ENCODE data around the gene RNF168.
"Not testable (repeated sequence)": the region's sequence is repeated elsewhere in the genome, so short reads cannot be mapped to it uniquely, and the experiment has no call there.

The RNF168 gene

DNA sequence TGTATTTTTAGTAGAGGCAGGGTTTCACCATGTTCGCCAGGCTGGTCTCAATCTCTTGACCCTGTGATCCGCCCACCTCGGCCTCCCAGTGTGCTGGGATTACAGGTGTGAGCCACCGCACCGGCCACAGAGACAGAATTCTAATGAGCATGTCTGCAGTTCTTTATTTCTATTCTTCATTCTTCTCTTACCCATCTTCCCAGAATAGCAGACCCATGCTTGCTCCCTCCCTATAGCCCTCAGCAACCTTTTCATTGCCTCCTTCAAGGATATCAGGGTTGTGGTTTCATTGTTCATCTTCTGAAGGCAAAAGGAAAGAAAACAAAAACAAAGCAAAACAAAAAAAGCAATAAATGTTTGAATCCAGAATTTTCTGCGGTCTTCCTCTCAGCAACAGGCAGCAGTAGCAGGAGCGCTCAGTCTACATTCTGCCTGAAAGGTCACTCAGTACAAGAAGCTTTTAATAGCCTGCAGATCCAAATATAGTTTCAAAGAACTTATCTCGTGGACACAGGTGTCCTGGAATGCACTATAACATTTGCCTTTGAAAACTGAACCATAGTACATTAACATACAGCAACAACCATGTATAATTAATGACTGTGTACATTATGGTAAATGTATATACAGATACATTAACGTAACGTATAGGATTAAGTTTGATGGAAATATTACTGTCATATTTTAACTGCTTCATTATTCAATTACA is 11.5 kb upstream of the RNF168 start, which contains the start of gene SMCO1:
TSS of gene SMCO1 (minus strand) at position 434 of the 709 bp plus-strand sequence. CDS start at position 297, 137 bp downstream.
- no peak within 1 kb of the TSS for H3K4me3 ChIP-seq (replicated peaks; ENCODE audit: low read depth, low read length)
- DNase-seq (ENCODE audit: low read depth), result no peak
- TF ChIP-seq, protein P1, sequence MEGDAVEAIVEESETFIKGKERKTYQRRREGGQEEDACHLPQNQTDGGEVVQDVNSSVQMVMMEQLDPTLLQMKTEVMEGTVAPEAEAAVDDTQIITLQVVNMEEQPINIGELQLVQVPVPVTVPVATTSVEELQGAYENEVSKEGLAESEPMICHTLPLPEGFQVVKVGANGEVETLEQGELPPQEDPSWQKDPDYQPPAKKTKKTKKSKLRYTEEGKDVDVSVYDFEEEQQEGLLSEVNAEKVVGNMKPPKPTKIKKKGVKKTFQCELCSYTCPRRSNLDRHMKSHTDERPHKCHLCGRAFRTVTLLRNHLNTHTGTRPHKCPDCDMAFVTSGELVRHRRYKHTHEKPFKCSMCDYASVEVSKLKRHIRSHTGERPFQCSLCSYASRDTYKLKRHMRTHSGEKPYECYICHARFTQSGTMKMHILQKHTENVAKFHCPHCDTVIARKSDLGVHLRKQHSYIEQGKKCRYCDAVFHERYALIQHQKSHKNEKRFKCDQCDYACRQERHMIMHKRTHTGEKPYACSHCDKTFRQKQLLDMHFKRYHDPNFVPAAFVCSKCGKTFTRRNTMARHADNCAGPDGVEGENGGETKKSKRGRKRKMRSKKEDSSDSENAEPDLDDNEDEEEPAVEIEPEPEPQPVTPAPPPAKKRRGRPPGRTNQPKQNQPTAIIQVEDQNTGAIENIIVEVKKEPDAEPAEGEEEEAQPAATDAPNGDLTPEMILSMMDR (IDR thresholded peaks at IDR 0.05; ENCODE audit: low read length, missing control alignments), result no peak

DNA sequence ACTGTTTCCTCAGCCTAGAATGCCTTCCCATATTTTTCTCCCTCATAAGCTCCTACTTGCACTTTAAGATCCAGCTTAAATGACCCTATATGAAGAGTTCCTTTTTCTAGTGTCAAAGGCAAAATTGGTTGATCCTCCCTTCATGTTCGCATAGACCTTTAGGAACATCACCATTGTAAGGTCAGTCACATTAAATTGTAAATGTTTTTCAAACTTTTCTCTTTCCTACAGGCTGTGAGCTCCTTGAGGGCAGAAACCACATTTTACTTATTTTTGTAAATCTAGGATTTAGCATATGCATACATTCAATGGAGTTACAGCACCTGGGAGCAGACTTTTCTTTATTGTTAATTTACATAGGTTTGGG is 10.8 kb upstream of the RNF168 start:
- TF ChIP-seq, protein P1 (IDR thresholded peaks at IDR 0.05; ENCODE audit: low read length, missing control alignments), result no peak
- no peak for DNase-seq (ENCODE audit: low read depth)
- H3K4me3 ChIP-seq (replicated peaks; ENCODE audit: low read depth, low read length), result no peak overlapping the region

DNA sequence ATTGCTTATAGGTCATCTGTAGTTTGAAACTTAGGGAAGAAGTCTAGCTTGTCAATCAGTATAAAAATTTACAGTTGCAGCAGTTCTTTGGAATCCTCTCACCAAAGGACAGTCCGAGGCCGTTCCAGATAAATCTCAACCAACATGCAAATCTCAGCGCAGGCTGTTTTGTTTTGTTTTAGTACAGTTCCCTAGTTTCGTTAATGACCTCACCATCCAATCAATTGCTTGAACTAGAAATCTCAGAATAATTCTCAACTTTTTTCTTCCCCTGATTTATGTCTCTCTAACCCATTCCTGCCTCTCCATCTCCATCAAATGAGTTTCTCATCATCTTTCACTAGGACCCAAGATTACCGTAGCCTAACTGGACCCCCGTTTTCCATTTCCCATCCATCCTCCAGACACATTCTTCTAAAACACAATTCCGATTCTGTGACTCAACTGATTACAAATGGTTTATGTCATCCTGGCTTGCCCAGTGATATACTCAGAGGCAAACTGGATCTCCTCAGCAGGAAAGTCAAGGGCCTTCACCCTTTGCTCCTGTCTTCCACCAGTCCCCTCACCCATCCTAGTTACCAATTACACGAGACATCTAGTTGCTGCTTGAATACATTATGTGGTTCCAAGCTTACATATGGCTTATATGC is 10.3 kb upstream of the RNF168 start:
- TF ChIP-seq, protein P1 (IDR thresholded peaks at IDR 0.05; ENCODE audit: low read length, missing control alignments), result no peak
- H3K4me3 ChIP-seq (replicated peaks; ENCODE audit: low read depth, low read length), result no peak overlapping the region
- DNase-seq (ENCODE audit: low read depth), result peak; percentile 54

DNA sequence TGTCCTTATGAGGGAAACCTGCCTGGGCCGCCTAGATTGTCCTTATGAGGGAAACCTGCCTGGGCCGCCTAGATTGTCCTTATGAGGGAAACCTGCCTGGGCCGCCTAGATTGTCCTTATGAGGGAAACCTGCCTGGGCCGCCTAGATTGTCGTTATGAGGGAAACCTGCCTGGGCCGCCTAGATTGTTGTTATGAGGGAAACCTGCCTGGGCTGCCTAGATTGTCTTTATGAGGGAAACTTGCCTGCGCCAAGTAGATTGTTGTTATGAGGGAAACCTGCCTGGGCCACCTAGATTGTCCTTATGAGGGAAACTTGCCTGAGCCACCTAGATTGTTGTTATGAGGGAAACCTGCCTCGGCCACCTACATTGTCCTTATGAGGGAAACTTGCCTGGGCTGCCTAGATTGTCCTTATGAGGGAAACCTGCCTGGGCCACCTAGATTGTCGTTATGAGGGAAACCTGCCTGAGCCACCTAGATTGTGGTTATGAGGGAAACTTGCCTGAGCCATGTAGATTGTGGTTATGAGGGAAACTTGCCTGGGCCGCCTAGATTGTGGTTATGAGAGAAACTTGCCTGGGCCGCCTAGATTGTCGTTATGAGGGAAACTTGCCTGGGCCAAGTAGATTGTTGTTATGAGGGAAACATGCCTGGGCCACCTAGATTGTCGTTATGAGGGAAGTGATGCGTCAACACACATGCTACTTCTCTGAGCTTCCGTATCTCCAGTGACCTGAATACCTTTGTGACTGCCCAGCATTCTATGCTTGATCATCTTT is 8.3 kb upstream of the RNF168 start:
- not testable (repeated sequence) for DNase-seq (ENCODE audit: low read depth); H3K4me3 ChIP-seq (replicated peaks; ENCODE audit: low read depth, low read length)

DNA sequence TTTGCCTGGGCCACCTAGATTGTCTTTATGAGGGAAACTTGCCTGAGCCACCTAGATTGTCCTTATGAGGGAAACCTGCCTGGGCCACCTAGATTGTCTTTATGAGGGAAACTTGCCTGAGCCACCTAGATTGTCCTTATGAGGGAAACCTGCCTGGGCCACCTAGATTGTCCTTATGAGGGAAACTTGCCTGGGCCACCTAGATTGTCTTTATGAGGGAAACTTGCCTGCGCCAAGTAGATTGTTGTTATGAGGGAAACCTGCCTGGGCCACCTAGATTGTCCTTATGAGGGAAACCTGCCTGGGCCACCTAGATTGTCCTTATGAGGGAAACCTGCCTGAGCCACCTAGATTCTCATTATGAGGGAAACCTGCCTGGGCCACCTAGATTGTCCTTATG is 7.5 kb upstream of the RNF168 start:
- DNase-seq (ENCODE audit: low read depth); H3K4me3 ChIP-seq (replicated peaks; ENCODE audit: low read depth, low read length): not testable (repeated sequence)

DNA sequence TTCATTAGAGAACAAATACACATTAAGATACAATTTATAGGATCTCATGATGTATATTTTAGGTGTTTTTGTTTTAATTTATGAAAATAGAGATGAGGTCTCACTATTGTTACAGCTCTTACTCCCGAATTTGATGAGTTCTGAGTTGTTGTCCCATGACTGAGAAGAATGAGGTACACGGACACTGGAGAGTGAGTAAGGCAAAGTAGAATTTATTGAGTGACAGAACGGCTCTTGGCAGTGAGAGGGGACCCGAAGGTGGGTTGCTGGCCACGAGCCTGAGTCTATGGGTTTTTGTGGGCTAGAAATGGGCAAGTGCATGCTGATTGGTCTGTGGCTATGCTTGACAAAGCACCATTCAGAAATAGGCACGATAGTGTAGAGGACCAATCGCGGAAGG is 3.1 kb upstream of the RNF168 start:
- TF ChIP-seq, protein P1 (IDR thresholded peaks at IDR 0.05; ENCODE audit: low read length, missing control alignments), result no peak
- DNase-seq (ENCODE audit: low read depth), result no peak
- no peak overlapping the region for H3K4me3 ChIP-seq (replicated peaks; ENCODE audit: low read depth, low read length)

DNA sequence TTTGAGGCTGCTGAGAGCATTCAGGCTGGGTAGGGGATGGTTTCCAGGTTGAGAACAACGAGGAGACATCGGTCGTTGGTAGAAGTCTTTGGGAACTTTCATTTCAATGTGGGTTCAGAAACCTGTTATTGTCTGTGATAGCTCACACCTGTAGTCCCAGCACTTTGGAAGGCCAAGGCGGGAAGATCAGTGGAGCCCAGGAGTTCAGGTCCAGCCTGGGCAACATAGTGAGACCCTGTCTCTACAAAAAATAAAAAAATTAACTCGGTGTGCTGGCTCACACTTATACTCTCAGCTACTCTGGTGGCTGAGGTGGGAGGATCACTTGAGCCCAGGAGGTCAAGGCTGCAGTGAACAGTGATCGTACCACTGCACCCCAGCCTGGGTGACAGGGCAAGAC is 988 bp upstream of the RNF168 start:
- H3K4me3 ChIP-seq (replicated peaks; ENCODE audit: low read depth, low read length), result no peak overlapping the region
- TF ChIP-seq, protein P1 (IDR thresholded peaks at IDR 0.05; ENCODE audit: low read length, missing control alignments), result no peak
- no peak for DNase-seq (ENCODE audit: low read depth)

DNA sequence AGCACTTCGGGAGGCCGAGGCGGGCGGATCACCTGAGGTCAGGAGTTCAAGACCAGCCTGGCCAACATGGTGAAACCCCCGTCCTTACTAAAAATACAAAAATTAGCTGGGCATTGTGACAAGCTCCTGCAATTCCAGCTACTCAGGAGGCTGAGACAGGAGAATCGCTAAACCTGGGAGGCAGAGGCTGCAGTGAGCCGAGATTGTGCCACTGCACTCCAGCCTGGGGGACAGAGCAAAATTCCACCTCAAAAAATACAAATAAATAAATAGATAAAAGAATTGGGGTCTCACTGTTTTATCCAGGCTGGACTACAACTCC is 470 bp upstream of the RNF168 start:
- peak overlapping the region; percentile 98 for H3K4me3 ChIP-seq (replicated peaks; ENCODE audit: low read depth, low read length)
- not testable (repeated sequence) for DNase-seq (ENCODE audit: low read depth)

Measured in fibroblast of pulmonary artery (primary cell).